Type B pancreatic cell (in vitro differentiated cells): ENCODE data around the gene C18orf32. TPM values are rescaled to one million over a fixed set of nuclear protein-coding genes. Genes with fewer than 3 reads are reported as not detected.
A peak's percentile ranks its signal among the peaks of the same experiment; 100 is the strongest.

Experiments
- DNase-seq: peaks from one replicate; pipeline ENCODE4 v3.0.0; 2021; ENCODE audit warnings: mixed read lengths; ENCODE audit not compliant: unreplicated experiment; ENCODE audit errors: extremely low spot score
- H3K27ac Mint-ChIP-seq: 2 replicates; pipeline ENCODE4 v1.8.0; 2021; ENCODE audit warnings: mild to moderate bottlenecking, mixed read lengths
- H3K27me3 Mint-ChIP-seq: 2 replicates; pipeline ENCODE4 v1.8.0; 2021; ENCODE audit warnings: mixed read lengths
- H3K36me3 Mint-ChIP-seq: 2 replicates; pipeline ENCODE4 v1.8.0; 2021; ENCODE audit warnings: mixed read lengths
- H3K4me1 Mint-ChIP-seq: one replicate; pipeline ENCODE4 v1.8.0; 2021; ENCODE audit warnings: mixed read lengths; ENCODE audit not compliant: unreplicated experiment
- H3K4me3 Mint-ChIP-seq: 2 replicates; pipeline ENCODE4 v1.8.0; 2021; ENCODE audit warnings: mild to moderate bottlenecking, mixed read lengths
- H3K9me3 Mint-ChIP-seq: 2 replicates; pipeline ENCODE4 v1.8.0; 2021; ENCODE audit warnings: mixed read lengths
- CTCF ChIP-seq: fragments of 200-600 bp; sonication (generic); conservative IDR thresholded peaks from 2 replicates; pipeline ENCODE4 v1.5.0; 2021; ENCODE audit warnings: antibody characterized with exemption, mild to moderate bottlenecking
- total RNA-seq: library from RNA; stranded (reverse); gene quantifications from 2 replicates; pipeline ENCODE4 v1.2.1, GENCODE V29; 2021; ENCODE audit warnings: low replicate concordance

The C18orf32 gene
- total RNA-seq, 1 donor from 2014 or later: 42.1 TPM

GRCh38 chr18:49490246-49490762, 3.3 kb upstream of the C18orf32 start:
- TF ChIP-seq CTCF: no peak
- Mint-ChIP-seq H3K4me1 (peaks cover 56% of the 10 kb centered on the region), H3K27me3 (no peaks in the 10 kb centered on the region), H3K4me3 (peak overlapping the region; percentile 97), H3K27ac (peak overlapping the region; percentile 97), H3K36me3 (peaks cover 37% of the 10 kb centered on the region), H3K9me3 (no peaks in the 10 kb centered on the region)
- no peak for DNase-seq

GRCh38 chr18:49487711-49488310, 777 bp upstream of the C18orf32 start:
- no peak for TF ChIP-seq CTCF
- H3K9me3 Mint-ChIP-seq: no peaks in the 10 kb centered on the region
- peak overlapping the region; percentile 94 for H3K27ac Mint-ChIP-seq
- no peak for DNase-seq
- H3K27me3 Mint-ChIP-seq: no peaks in the 10 kb centered on the region
- H3K4me3 Mint-ChIP-seq: peak overlapping the region; percentile 97
- H3K36me3 Mint-ChIP-seq: peaks cover 46% of the 10 kb centered on the region
- peaks cover 39% of the 10 kb centered on the region for H3K4me1 Mint-ChIP-seq

- H3K4me1 Mint-ChIP-seq: peaks cover 29% of the 10 kb centered on the region
- H3K4me3 Mint-ChIP-seq: peak overlapping the region; percentile 97
- H3K36me3 Mint-ChIP-seq: peaks cover 46% of the 10 kb centered on the region
- no peaks in the 10 kb centered on the region for H3K27me3 Mint-ChIP-seq
- peak overlapping the region; percentile 94 for H3K27ac Mint-ChIP-seq
- no peaks in the 10 kb centered on the region for H3K9me3 Mint-ChIP-seq
- TF ChIP-seq CTCF: no peak
- DNase-seq: no peak
Measured at GRCh38 chr18:49486606-49486952, 455 bp downstream of the C18orf32 start.

- peaks cover 43% of the 10 kb centered on the region for H3K36me3 Mint-ChIP-seq
- H3K9me3 Mint-ChIP-seq: no peaks in the 10 kb centered on the region
- H3K4me3 Mint-ChIP-seq: peak overlapping the region; percentile 97
- H3K4me1 Mint-ChIP-seq: peaks cover 25% of the 10 kb centered on the region
- H3K27ac Mint-ChIP-seq: peak overlapping the region; percentile 94
- H3K27me3 Mint-ChIP-seq: no peaks in the 10 kb centered on the region
- TF ChIP-seq CTCF: no peak
- DNase-seq: no peak
Measured at GRCh38 chr18:49486134-49486533, 900 bp downstream of the C18orf32 start.

- Mint-ChIP-seq H3K36me3 (peaks cover 35% of the 10 kb centered on the region), H3K4me3 (no peak overlapping the region), H3K27ac (no peak overlapping the region)
Measured at GRCh38 chr18:49483198-49483597, 3.8 kb downstream of the C18orf32 start.

More at GRCh38 chr18:49483198-49483597, 3.8 kb downstream of the C18orf32 start:
- no peak for DNase-seq
- Mint-ChIP-seq H3K9me3 (no peaks in the 10 kb centered on the region), H3K27me3 (no peaks in the 10 kb centered on the region), H3K4me1 (peaks cover 11% of the 10 kb centered on the region)
- TF ChIP-seq CTCF: no peak
